VCaP (cell line): ENCODE results near the gene CNN2.
A peak's percentile ranks its signal among the peaks of the same experiment; 100 is the strongest.

ENCODE experiments used
- H3K27ac ChIP-seq: fragments of 450-650 bp; 2 replicates; pipeline ENCODE4 v1.5.1; 2017
- TF ChIP-seq, protein P1 (sequence below): fragments of 450-650 bp; conservative IDR thresholded peaks from 2 replicates; pipeline ENCODE4 v1.5.1; 2017; ENCODE audit warnings: mild to moderate bottlenecking, moderate library complexity

CNN2 gene

DNA sequence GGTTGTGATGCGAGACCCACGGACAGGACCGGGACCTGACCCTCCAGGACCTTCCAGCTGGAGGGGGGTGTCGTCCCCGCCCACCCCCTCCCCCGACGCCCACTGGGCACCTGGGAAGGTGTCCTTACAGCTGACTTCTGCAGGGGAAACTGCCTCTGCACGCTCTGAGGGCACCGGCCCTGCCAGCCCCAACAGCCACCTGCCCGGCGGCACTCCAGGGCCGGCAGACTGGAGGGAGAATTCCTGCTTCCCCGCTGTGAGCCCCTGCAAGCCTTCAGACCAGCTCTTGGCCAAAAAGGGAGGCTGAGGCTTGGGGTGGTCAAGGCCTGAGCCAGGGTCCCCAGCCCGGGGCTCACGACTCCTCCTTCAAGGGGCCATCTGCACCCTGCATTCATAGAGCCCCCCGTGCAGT is 1.2 kb downstream of the CNN2 start:
- TF ChIP-seq, protein P1, sequence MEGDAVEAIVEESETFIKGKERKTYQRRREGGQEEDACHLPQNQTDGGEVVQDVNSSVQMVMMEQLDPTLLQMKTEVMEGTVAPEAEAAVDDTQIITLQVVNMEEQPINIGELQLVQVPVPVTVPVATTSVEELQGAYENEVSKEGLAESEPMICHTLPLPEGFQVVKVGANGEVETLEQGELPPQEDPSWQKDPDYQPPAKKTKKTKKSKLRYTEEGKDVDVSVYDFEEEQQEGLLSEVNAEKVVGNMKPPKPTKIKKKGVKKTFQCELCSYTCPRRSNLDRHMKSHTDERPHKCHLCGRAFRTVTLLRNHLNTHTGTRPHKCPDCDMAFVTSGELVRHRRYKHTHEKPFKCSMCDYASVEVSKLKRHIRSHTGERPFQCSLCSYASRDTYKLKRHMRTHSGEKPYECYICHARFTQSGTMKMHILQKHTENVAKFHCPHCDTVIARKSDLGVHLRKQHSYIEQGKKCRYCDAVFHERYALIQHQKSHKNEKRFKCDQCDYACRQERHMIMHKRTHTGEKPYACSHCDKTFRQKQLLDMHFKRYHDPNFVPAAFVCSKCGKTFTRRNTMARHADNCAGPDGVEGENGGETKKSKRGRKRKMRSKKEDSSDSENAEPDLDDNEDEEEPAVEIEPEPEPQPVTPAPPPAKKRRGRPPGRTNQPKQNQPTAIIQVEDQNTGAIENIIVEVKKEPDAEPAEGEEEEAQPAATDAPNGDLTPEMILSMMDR, result no peak
- peak overlapping the region; percentile 57; the same call in 1 of the 2 replicates for H3K27ac ChIP-seq

DNA sequence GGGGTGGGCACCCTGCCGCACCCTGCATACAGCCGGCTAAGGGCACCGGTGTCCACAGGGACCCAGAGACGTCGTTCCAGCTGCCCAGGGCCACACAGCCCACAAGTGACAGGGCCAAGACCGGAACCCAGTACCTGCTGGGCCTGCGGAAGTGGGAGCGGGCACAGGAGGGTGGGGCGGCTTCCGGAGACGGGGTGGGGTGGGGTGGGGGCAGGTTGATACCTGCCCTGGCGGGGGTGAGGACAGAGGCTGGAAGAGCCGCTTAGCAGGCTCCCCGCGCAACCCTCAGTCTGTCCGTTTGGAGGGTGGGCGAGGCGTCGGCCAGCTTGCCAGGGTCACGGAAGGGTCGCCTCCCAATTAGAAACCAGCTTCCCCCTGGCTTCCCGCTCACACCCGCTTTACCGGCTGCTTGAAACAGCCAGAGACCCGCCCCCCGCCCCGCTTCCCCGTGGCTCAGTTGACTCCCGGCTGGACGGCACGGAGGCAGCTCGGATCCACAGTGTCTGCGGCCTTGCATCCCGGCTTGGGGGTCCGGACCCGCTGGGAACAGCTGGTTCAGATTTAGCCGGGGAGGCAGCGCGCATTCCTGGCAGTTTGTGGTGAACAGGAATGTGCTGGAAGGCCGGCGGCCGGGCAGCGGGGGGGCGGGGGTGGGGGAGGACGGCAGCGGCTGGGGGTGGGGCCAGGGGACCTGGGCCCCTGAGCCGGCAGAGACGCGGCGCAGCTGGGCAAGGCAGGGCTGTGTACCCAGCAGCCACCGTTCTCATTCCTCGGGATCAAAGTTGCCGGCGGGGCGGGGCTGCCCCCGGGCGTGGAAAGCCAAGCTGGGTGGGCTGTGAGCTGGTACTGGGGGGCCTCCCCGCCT is 1.9 kb downstream of the CNN2 start:
- TF ChIP-seq, protein P1, result no peak
- peak overlapping the region; percentile 57; the same call in 1 of the 2 replicates for H3K27ac ChIP-seq

DNA sequence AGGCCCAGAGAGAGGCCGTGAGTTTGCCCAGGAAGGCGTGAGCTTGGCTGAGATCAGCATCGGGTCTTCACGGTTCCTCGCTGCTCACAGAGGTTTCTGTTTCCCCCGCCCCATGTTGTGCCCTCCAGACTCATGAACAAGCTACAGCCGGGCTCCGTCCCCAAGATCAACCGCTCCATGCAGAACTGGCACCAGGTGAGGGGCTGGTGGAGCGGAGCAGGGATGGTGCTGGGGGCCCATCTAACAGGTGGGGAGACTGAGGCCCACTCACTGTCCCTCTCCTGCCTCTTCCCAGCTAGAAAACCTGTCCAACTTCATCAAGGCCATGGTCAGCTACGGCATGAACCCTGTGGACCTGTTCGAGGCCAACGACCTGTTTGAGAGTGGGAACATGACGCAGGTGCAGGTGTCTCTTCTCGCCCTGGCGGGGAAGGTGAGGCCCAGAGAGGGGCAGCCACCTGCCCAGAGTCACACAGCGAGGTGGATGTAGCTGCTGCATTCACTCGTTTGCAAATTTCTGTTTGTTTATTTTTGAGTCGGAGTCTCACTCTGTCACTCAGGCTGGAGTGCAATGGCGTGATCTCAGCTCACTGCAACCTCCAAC is 6.0 kb downstream of the CNN2 start:
- TF ChIP-seq, protein P1, result no peak

DNA sequence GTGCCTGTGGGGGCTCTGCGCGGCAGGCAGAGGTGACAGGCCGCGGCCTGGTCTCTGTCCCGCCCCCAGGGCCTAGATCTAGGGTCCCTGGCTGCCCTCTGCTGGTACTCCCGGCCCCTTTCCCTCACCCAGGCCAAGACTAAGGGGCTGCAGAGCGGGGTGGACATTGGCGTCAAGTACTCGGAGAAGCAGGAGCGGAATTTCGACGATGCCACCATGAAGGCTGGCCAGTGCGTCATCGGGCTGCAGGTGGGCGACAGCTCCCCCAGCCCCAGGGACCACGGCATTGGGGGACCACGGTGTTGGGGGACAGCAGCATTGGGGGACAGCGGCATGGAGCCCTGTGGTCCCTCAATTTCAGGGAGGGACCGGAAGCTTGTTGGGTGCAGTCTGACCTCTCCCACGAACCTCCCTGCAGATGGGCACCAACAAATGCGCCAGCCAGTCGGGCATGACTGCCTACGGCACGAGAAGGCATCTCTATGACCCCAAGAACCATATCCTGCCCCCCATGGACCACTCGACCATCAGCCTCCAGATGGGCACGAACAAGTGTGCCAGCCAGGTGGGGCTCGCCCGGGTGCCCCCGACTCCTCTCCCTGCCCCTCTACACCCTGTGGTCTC is 9.7 kb downstream of the CNN2 start:
- no peak overlapping the region for H3K27ac ChIP-seq

More for the DNA sequence above, 6.0 kb downstream of the CNN2 start:
- H3K27ac ChIP-seq, result no peak overlapping the region

DNA sequence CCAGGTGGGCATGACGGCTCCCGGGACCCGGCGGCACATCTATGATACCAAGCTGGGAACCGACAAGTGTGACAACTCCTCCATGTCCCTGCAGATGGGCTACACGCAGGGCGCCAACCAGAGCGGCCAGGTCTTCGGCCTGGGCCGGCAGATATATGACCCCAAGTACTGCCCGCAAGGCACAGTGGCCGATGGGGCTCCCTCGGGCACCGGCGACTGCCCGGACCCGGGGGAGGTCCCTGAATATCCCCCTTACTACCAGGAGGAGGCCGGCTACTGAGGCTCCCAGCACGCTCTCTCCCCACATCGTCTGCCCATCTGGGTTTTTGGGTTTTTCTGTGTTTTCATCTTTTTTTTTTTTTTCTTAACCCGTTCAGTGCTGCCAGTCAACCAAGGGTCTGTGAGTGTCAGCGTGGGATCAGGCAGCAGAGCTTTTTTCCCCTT is 11.2 kb downstream of the CNN2 start:
- TF ChIP-seq, protein P1, result no peak
- H3K27ac ChIP-seq, result no peak overlapping the region

More for the DNA sequence above, 9.7 kb downstream of the CNN2 start:
- TF ChIP-seq, protein P1, result no peak

DNA sequence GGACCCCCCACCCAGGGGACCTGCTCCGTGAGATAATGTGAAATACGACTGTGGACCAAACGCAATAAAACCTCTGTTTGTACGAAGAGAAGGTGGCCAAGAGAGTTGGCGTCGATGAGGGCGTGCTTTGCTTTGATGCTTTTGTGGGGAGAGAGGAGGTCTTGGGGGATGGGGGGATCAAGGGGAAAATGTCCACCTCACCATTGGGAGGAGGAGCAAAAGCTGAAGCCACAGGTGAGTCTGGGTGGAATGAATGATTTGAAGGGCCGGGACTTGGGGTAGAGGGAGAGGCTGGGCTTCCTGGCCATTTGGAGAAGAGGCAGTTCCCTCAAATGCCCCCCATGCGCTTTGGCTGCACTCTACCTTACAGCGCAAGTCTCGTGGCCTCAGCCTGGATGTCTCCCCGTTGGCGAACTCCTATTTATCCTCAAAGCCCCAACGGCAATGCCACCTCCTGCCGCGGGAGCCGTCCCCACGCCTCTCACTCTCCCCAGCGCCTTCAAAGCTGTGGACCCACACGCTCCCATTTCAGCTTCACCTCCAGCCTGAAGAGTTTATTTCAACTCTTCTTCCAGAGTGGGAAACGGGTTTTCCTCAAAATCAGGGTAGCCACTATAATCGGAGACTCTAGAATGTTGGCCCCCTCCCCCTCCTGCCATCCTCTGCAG is 12.7 kb downstream of the CNN2 start:
- peak overlapping the region; percentile 72; the same call in 1 of the 2 replicates for H3K27ac ChIP-seq
- TF ChIP-seq, protein P1, result no peak
